ENCODE data around the gene EVI5. TPM values are rescaled to one million over a fixed set of nuclear protein-coding genes. Genes with fewer than 3 reads are reported as not detected.

The EVI5 gene
- total RNA-seq, 1 donor from 2014 or later: 13.7 TPM

GRCh38 chr1:92820024-92820423, 35.1 kb upstream of the EVI5 start:
- H3K27me3 ChIP-seq: no peaks in the 10 kb centered on the region
- DNase-seq (ENCODE audit: low spot score): no peak
- H2AFZ ChIP-seq (replicated peaks): peak overlapping the region; percentile 20
- no peaks in the 10 kb centered on the region for H3F3A ChIP-seq (ENCODE audit: low read depth)
- TF ChIP-seq EZH2phosphoT487 (IDR thresholded peaks at IDR 0.05): no peak
- TF ChIP-seq EZH2 (IDR thresholded peaks at IDR 0.05): no peak
- TF ChIP-seq CTCF (IDR thresholded peaks at IDR 0.05): no peak
- H3K27ac ChIP-seq: no peak overlapping the region
- Mint-ChIP-seq H3K4me1 (peaks cover 3% of the 10 kb centered on the region), H3K9me3 (no peaks in the 10 kb centered on the region), H3K36me3 (no peaks in the 10 kb centered on the region), H3K27me3 (ENCODE audit: insufficient read depth, low read depth) (peaks cover 6% of the 10 kb centered on the region), H3K4me3 (no peak overlapping the region), H3K27ac (no peak overlapping the region)
- no peak overlapping the region for H3K4me2 ChIP-seq
- no peak overlapping the region for H3K9ac ChIP-seq
- no peaks in the 10 kb centered on the region for H4K20me1 ChIP-seq (ENCODE audit: low read depth)
- no peak overlapping the region for H3K4me3 ChIP-seq
- H3K4me1 ChIP-seq: no peaks in the 10 kb centered on the region
- no peaks in the 10 kb centered on the region for H3K36me3 ChIP-seq
- no peaks in the 10 kb centered on the region for H3K79me2 ChIP-seq (ENCODE audit: low read depth)
- no peaks in the 10 kb centered on the region for H3K9me3 ChIP-seq (ENCODE audit: low read depth)

- H3K4me3 Mint-ChIP-seq: no peak overlapping the region
- DNase-seq (ENCODE audit: low spot score): peak; percentile 46
- TF ChIP-seq CTCF (IDR thresholded peaks at IDR 0.05) (peak; percentile 63), EZH2phosphoT487 (IDR thresholded peaks at IDR 0.05) (no peak)
- Histone ChIP-seq H2AFZ (replicated peaks) (peak overlapping the region; percentile 7), H3K79me2 (ENCODE audit: low read depth) (no peaks in the 10 kb centered on the region), H3K9me3 (ENCODE audit: low read depth) (no peaks in the 10 kb centered on the region), H3K4me3 (no peak overlapping the region), H3K27me3 (no peaks in the 10 kb centered on the region), H3F3A (ENCODE audit: low read depth) (no peaks in the 10 kb centered on the region), H4K20me1 (ENCODE audit: low read depth) (no peaks in the 10 kb centered on the region), H3K4me1 (no peaks in the 10 kb centered on the region), H3K27ac (no peak overlapping the region), H3K9ac (no peak overlapping the region), H3K4me2 (no peak overlapping the region), H3K36me3 (no peaks in the 10 kb centered on the region)
- peaks cover 3% of the 10 kb centered on the region for H3K4me1 Mint-ChIP-seq
- peaks cover 6% of the 10 kb centered on the region for H3K27me3 Mint-ChIP-seq (ENCODE audit: insufficient read depth, low read depth)
- H3K9me3 Mint-ChIP-seq: no peaks in the 10 kb centered on the region
- no peaks in the 10 kb centered on the region for H3K36me3 Mint-ChIP-seq
- H3K27ac Mint-ChIP-seq: peak overlapping the region; percentile 87
Observed at GRCh38 chr1:92817986-92818764, 33.3 kb upstream of the EVI5 start.

GRCh38 chr1:92817137-92817697, 32.3 kb upstream of the EVI5 start:
- no peak overlapping the region for H3K4me3 Mint-ChIP-seq
- H3K27me3 Mint-ChIP-seq (ENCODE audit: insufficient read depth, low read depth): peaks cover 5% of the 10 kb centered on the region
- no peak overlapping the region for H2AFZ ChIP-seq (replicated peaks)
- no peaks in the 10 kb centered on the region for H4K20me1 ChIP-seq (ENCODE audit: low read depth)
- H3K4me1 ChIP-seq: no peaks in the 10 kb centered on the region
- no peak for TF ChIP-seq CTCF (IDR thresholded peaks at IDR 0.05)
- TF ChIP-seq EZH2 (IDR thresholded peaks at IDR 0.05): no peak
- TF ChIP-seq EZH2phosphoT487 (IDR thresholded peaks at IDR 0.05): no peak
- H3F3A ChIP-seq (ENCODE audit: low read depth): no peaks in the 10 kb centered on the region
- H3K27ac ChIP-seq: no peak overlapping the region
- no peaks in the 10 kb centered on the region for H3K36me3 ChIP-seq
- no peak for DNase-seq (ENCODE audit: low spot score)
- H3K36me3 Mint-ChIP-seq: no peaks in the 10 kb centered on the region
- H3K9ac ChIP-seq: no peak overlapping the region
- no peaks in the 10 kb centered on the region for H3K9me3 ChIP-seq (ENCODE audit: low read depth)
- no peak overlapping the region for H3K4me2 ChIP-seq
- no peaks in the 10 kb centered on the region for H3K27me3 ChIP-seq
- H3K4me3 ChIP-seq: no peak overlapping the region
- H3K9me3 Mint-ChIP-seq: no peaks in the 10 kb centered on the region
- no peak overlapping the region for H3K27ac Mint-ChIP-seq
- no peaks in the 10 kb centered on the region for H3K79me2 ChIP-seq (ENCODE audit: low read depth)
- H3K4me1 Mint-ChIP-seq: no peaks in the 10 kb centered on the region

Data from neural progenitor cell (in vitro differentiated cells).